RWPE1 (cell line): ENCODE data around the gene MTHFD1L.

Experiments
- CTCF ChIA-PET: fragments of 350-600 bp; sonication (Branson Sonifier 250); formaldehyde crosslinking; extraction: SDS; loops from one replicate; lab custom pipeline; 2021; lab: Yijun Ruan, JAX
- POLR2A ChIA-PET: fragments of 400-600 bp; formaldehyde crosslinking; extraction: SDS; loops from one replicate; lab custom pipeline; 2020; ENCODE audit warnings: antibody characterized with exemption; ENCODE audit not compliant: low non-redundant PET; lab: Yijun Ruan, JAX
- DNase-seq: peaks from one replicate; pipeline ENCODE4 v3.0.0; 2012; ENCODE audit warnings: low spot score
- H3K27ac ChIP-seq: fragments of 450-650 bp; 2 replicates; pipeline ENCODE4 v1.5.1; 2017
- CTCF ChIP-seq: fragments of 450-650 bp; conservative IDR thresholded peaks from 2 replicates; pipeline ENCODE4 v1.5.1; 2017; ENCODE audit warnings: low read depth, mild to moderate bottlenecking

MTHFD1L gene

GRCh38 chr6:150905769-150906168 lies 40.3 kb downstream of the MTHFD1L start:
- ChIA-PET CTCF (no interaction called here), POLR2A (no interaction called here)
- no peak for DNase-seq
- no peak overlapping the region for H3K27ac ChIP-seq
- TF ChIP-seq CTCF, result 0 out of 2 replicates have a peak, but pooled peaks have one; percentile 10

GRCh38 chr6:150906641-150907326 lies 41.3 kb downstream of the MTHFD1L start:
- CTCF ChIA-PET, result interaction anchor here (0.7 kb wide), 1 partner anchor 418 kb away, joined by 3 read pairs; no protein-coding TSS in a partner anchor
- no peak for TF ChIP-seq CTCF
- no peak for DNase-seq
- POLR2A ChIA-PET, result no interaction called here
- no peak overlapping the region for H3K27ac ChIP-seq

- no peak overlapping the region for H3K27ac ChIP-seq
- no peak for DNase-seq
- CTCF ChIA-PET, result interaction anchor here (0.7 kb wide), 1 partner anchor 417 kb away, joined by 3 read pairs; no protein-coding TSS in a partner anchor
- POLR2A ChIA-PET, result no interaction called here
- TF ChIP-seq CTCF, result no peak
Measured at GRCh38 chr6:150907383-150907782, 41.9 kb downstream of the MTHFD1L start.

GRCh38 chr6:150908901-150909300 lies 43.4 kb downstream of the MTHFD1L start:
- no peak for DNase-seq
- no peak overlapping the region for H3K27ac ChIP-seq
- CTCF ChIA-PET, result interaction anchor here (0.7 kb wide), 1 partner anchor 11 kb away, joined by 4 read pairs; no protein-coding TSS in a partner anchor
- no peak for TF ChIP-seq CTCF
- POLR2A ChIA-PET, result interaction anchor here (0.5 to 0.6 kb wide), 2 partner anchors 111 to 513 kb away, joined by 3 read pairs; no protein-coding TSS in a partner anchor

GRCh38 chr6:150910561-150910960 lies 45.1 kb downstream of the MTHFD1L start:
- no peak overlapping the region for H3K27ac ChIP-seq
- ChIA-PET POLR2A (interaction anchor here (0.6 kb wide), 3 partner anchors 435 to 1391 kb away, joined by 3 to 6 read pairs (median 4); no protein-coding TSS in a partner anchor), CTCF (no interaction called here)
- no peak for DNase-seq
- TF ChIP-seq CTCF, result no peak

GRCh38 chr6:150914372-150914771 lies 48.9 kb downstream of the MTHFD1L start:
- POLR2A ChIA-PET, result no interaction called here
- CTCF ChIA-PET, result no interaction called here
- no peak for TF ChIP-seq CTCF
- H3K27ac ChIP-seq, result no peak overlapping the region
- DNase-seq, result no peak
